Muscle of back (tissue), 13 donors: Measurements from ENCODE around the gene GLIPR2. TPM values are rescaled to one million over a fixed set of nuclear protein-coding genes. Genes with fewer than 3 reads are reported as not detected.
"Not testable (repeated sequence)": the region's sequence is repeated elsewhere in the genome, so short reads cannot be mapped to it uniquely, and the experiment has no call there.

Experiments
- DNase-seq, 3 donors: peaks; one replicate each; pipeline versions ENCODE4 v3.0.0 to v3.0.0-alpha.2; 2013
- long read RNA-seq, 9 donors: transcript quantifications; one replicate each; lab custom pipeline, GENCODE V29; 2026
- polyA plus RNA-seq, 10 donors: library from polyadenylated mRNA; unstranded; fragments of 120-200 nt; gene quantifications; one replicate each; pipeline ENCODE4 v1.2.1, GENCODE V29; 2013; ENCODE audit not compliant: insufficient read length in 10 of 10

GLIPR2 gene
- polyA plus RNA-seq = 100 to 1,000 TPM in 9 of 10 donors, 10 to 100 TPM in 1; 96.5 to 154 (median 118) TPM
- long read RNA-seq, donor 1, transcript GLIPR2-202 (5 exons, 1,890 nt) = major isoform, 34 of 118 reads
- long read RNA-seq, donor 1, partial matches to known transcripts = 83 of 118 reads
- long read RNA-seq, donor 1, other reads (novel, unspliced or antisense) = 0 of 118 reads
- long read RNA-seq, donor 2, transcript GLIPR2-202 (5 exons, 1,890 nt) = major isoform, 20 of 29 reads
- long read RNA-seq, donor 2, partial matches to known transcripts = 6 of 29 reads
- long read RNA-seq, donor 2, other reads (novel, unspliced or antisense) = 0 of 29 reads
- long read RNA-seq, donor 3 = 0 reads
- long read RNA-seq, donor 4, transcript GLIPR2-202 (5 exons, 1,890 nt) = major isoform, 28 of 36 reads
- long read RNA-seq, donor 4, partial matches to known transcripts = 8 of 36 reads
- long read RNA-seq, donor 4, other reads (novel, unspliced or antisense) = 0 of 36 reads
- long read RNA-seq, donor 5, transcript GLIPR2-202 (5 exons, 1,890 nt) = major isoform, 47 of 66 reads
- long read RNA-seq, donor 5, partial matches to known transcripts = 11 of 66 reads
- long read RNA-seq, donor 5, other reads (novel, unspliced or antisense) = 5 of 66 reads
- long read RNA-seq, donor 6, transcript GLIPR2-201 (4 exons, 812 nt) = minor isoform, 6 of 46 reads
- long read RNA-seq, donor 6, transcript GLIPR2-202 (5 exons, 1,890 nt) = major isoform, 32 of 46 reads
- long read RNA-seq, donor 6, partial matches to known transcripts = 7 of 46 reads
- long read RNA-seq, donor 6, other reads (novel, unspliced or antisense) = 0 of 46 reads
- long read RNA-seq, donor 7, transcript GLIPR2-202 (5 exons, 1,890 nt) = major isoform, 30 of 31 reads
- long read RNA-seq, donor 7, partial matches to known transcripts = 0 of 31 reads
- long read RNA-seq, donor 7, other reads (novel, unspliced or antisense) = 0 of 31 reads
- long read RNA-seq, donor 8, transcript GLIPR2-202 (5 exons, 1,890 nt) = major isoform, 23 of 26 reads
- long read RNA-seq, donor 8, partial matches to known transcripts = 0 of 26 reads
- long read RNA-seq, donor 8, other reads (novel, unspliced or antisense) = 0 of 26 reads
- long read RNA-seq, donor 9, partial matches to known transcripts = 0 of 1 reads
- long read RNA-seq, donor 9, other reads (novel, unspliced or antisense) = 0 of 1 reads

GRCh38 chr9:36136272-36136893 is at the start of gene GLIPR2:
GLIPR2 (plus strand) TSS chr9:36136733; CDS start chr9:36136779, 46 bp downstream.
- DNase-seq = peak; percentile 77 to 93 (median 85)

- DNase-seq = not testable (repeated sequence)
These were observed 49.5 kb upstream of the GLIPR2 start for GRCh38 chr9:36087054-36087453.

GRCh38 chr9:36088020-36088419 is 48.5 kb upstream of the GLIPR2 start:
- DNase-seq = no peak

- DNase-seq = peak; percentile 45 to 71 (median 52)
These were observed 45.2 kb upstream of the GLIPR2 start for GRCh38 chr9:36091026-36091953.

- peak in 1 of 3 donors; percentile 10 for DNase-seq
These were observed 44.5 kb upstream of the GLIPR2 start for GRCh38 chr9:36092014-36092413.

GRCh38 chr9:36092509-36093215 is 43.9 kb upstream of the GLIPR2 start:
- DNase-seq = peak in 1 of 3 donors; percentile 21

GRCh38 chr9:36093384-36093783 is 43.1 kb upstream of the GLIPR2 start:
- DNase-seq = no peak

GRCh38 chr9:36099718-36100117 is 36.8 kb upstream of the GLIPR2 start:
- DNase-seq = no peak

GRCh38 chr9:36100532-36100931 is 36.0 kb upstream of the GLIPR2 start:
- DNase-seq = peak in 2 of 3 donors; percentile 38 to 84

GRCh38 chr9:36101916-36102741 is 34.4 kb upstream of the GLIPR2 start:
- peak in 1 of 3 donors; percentile 98 for DNase-seq

GRCh38 chr9:36102742-36103495 is 33.6 kb upstream of the GLIPR2 start:
- peak; percentile 64 to 84 (median 78) for DNase-seq

- DNase-seq = no peak
These were observed 27.5 kb upstream of the GLIPR2 start for GRCh38 chr9:36109071-36109470.

GRCh38 chr9:36110434-36110833 is 26.1 kb upstream of the GLIPR2 start:
- no peak for DNase-seq

- no peak for DNase-seq
These were observed 24.0 kb upstream of the GLIPR2 start for GRCh38 chr9:36112516-36112915.

- DNase-seq = no peak
These were observed 22.5 kb upstream of the GLIPR2 start for GRCh38 chr9:36113999-36114398.

- no peak for DNase-seq
These were observed 19.9 kb upstream of the GLIPR2 start for GRCh38 chr9:36116593-36116992.

- DNase-seq = no peak
These were observed 18.3 kb upstream of the GLIPR2 start for GRCh38 chr9:36118201-36118600.

- no peak for DNase-seq
These were observed 17.8 kb upstream of the GLIPR2 start for GRCh38 chr9:36118706-36119105.
